GM21723 (cell line): ENCODE measurements around the gene CAPN3.

Source experiments
- ATAC-seq: cut with Tn5 transposase; IDR thresholded peaks from one replicate; pipeline ENCODE4 v1.9.1; 2021; ENCODE audit warnings: mild to moderate bottlenecking, moderate library complexity; ENCODE audit not compliant: unreplicated experiment

Gene CAPN3

GRCh38 chr15:42355291-42355690, 4.0 kb upstream of the CAPN3 start:
- ATAC-seq: no peak

GRCh38 chr15:42356851-42357250, 2.5 kb upstream of the CAPN3 start:
- no peak for ATAC-seq

- ATAC-seq: no peak
Measured at GRCh38 chr15:42358141-42358540, 1.2 kb upstream of the CAPN3 start.

- ATAC-seq: no peak
Measured at GRCh38 chr15:42359985-42360384, 684 bp downstream of the CAPN3 start.

- no peak for ATAC-seq
Measured at GRCh38 chr15:42360535-42361112, 1.3 kb downstream of the CAPN3 start.

GRCh38 chr15:42363487-42363886, 4.2 kb downstream of the CAPN3 start:
- no peak for ATAC-seq

- ATAC-seq: no peak
Measured at GRCh38 chr15:42363942-42364341, 4.6 kb downstream of the CAPN3 start.

GRCh38 chr15:42364529-42364928, 5.2 kb downstream of the CAPN3 start:
- no peak for ATAC-seq

- no peak for ATAC-seq
Measured at GRCh38 chr15:42365921-42366550, 6.7 kb downstream of the CAPN3 start.

GRCh38 chr15:42367041-42367440, 7.7 kb downstream of the CAPN3 start:
- ATAC-seq: no peak

- ATAC-seq: no peak
Measured at GRCh38 chr15:42368096-42368495, 8.8 kb downstream of the CAPN3 start.

GRCh38 chr15:42371096-42371495, 11.8 kb downstream of the CAPN3 start:
- ATAC-seq: no peak

- ATAC-seq: no peak
Measured at GRCh38 chr15:42373274-42373673, 14.0 kb downstream of the CAPN3 start.

GRCh38 chr15:42373936-42374335, 14.6 kb downstream of the CAPN3 start:
- no peak for ATAC-seq

GRCh38 chr15:42374810-42375209, 15.5 kb downstream of the CAPN3 start:
- no peak for ATAC-seq

- ATAC-seq: no peak
Measured at GRCh38 chr15:42375252-42375651, 16.0 kb downstream of the CAPN3 start.

- no peak for ATAC-seq
Measured at GRCh38 chr15:42375941-42376340, 16.6 kb downstream of the CAPN3 start.

- ATAC-seq: no peak
Measured at GRCh38 chr15:42378011-42378410, 18.7 kb downstream of the CAPN3 start.

GRCh38 chr15:42384597-42384996, 25.3 kb downstream of the CAPN3 start:
- no peak for ATAC-seq

- ATAC-seq: no peak
Measured at GRCh38 chr15:42385206-42385979, 26.1 kb downstream of the CAPN3 start.

GRCh38 chr15:42385980-42386700, 26.8 kb downstream of the CAPN3 start:
- ATAC-seq: no peak

GRCh38 chr15:42387603-42388002, 28.3 kb downstream of the CAPN3 start:
- no peak for ATAC-seq
